ENCODE data around the gene EMILIN2. TPM values are rescaled to one million over a fixed set of nuclear protein-coding genes. Genes with fewer than 3 reads are reported as not detected.

The EMILIN2 gene
- total and polyA plus RNA-seq, 9 of the 15 experiments (the other 6 are each of a cell fraction or from before 2014, with no cell fraction given), result 0.01 to 0.40 (median 0.19) TPM

DNA sequence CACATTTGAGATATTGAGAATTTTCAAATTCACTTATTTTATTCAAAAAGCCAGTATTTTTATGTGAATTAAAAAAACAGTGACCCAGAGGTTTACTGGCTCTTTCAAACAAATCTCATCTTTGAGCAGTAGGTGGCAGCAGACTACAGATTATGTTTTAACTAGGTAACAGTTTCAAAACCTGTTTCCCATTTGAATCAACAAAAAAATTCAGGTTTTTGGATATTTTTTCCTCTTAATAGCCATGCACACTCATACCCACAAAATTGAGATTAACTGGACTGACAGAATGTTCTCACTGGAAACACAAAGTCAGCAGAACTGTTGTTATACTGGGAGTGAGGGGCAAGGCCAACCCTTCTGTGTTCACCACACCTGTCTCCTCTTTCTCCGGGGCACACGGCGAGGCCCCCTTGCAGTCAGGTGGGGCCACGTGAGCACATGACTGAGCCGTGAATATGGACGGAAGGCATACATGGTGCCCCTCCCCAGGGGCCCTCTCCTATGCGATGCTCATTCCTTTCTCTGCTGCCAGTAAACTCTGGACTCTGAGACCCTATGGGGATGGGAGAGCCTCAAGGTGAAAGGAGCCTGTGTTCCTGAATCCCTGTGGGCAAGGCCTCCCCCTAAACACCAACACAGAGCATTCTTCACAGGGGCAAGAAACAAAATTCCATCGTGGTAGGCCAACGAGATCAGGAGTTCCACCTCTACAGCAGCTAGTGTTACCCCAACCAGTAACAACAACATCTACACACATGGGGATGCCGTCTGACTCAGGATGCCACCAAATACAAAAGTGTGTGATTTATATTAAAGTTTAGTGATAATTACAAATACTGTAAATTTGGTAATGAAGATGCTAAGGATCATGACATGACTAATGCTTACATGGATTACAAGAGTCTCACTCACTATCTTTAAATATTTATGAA lies 85.7 kb downstream of the EMILIN2 start:
- in situ Hi-C loops (cut with MboI) (loop anchor here (5.0 to 25.0 kb wide), 4 partner anchors 132 to 1055 kb away; partner anchors contain the start of gene TGIF1), intact Hi-C loops (cut with micrococcal nuclease) (loop anchor here (1.0 to 2.0 kb wide), 5 partner anchors 53 to 314 kb away; no protein-coding TSS in a partner anchor)
- H3K4me3 ChIP-seq, result no peak overlapping the region
- no peaks in the 10 kb centered on the region for H3K9me1 ChIP-seq (ENCODE audit: control insufficient read depth, insufficient read depth, low read length)
- peak; percentile 59 to 77 (median 66) for DNase-seq (ENCODE audit: extremely low read depth in 1 of 4, low spot score in 3 of 4)
- H3K36me3 ChIP-seq (ENCODE audit: control insufficient read depth, insufficient read depth, low read length), result peaks cover 95% of the 10 kb centered on the region; the same call in 2 of the 3 replicates
- no peaks in the 10 kb centered on the region for H3K4me1 ChIP-seq (replicated peaks in 1 of 2; ENCODE audit: control insufficient read depth in 2 of 2, insufficient read depth in 2 of 2, low read length in 2 of 2)
- no peak overlapping the region for H2AFZ ChIP-seq (ENCODE audit: low read depth, low read length)
- peak; percentile 89 for FAIRE-seq
- H3K4me2 ChIP-seq (ENCODE audit: insufficient read depth, low read length), result no peak overlapping the region
- no peak overlapping the region for H3K27ac ChIP-seq (ENCODE audit: extremely low read depth, low read depth, low read length)
- no peaks in the 10 kb centered on the region for H3K9me3 ChIP-seq (replicated peaks; ENCODE audit: control insufficient read depth, insufficient read depth, low read depth, low read length)
- H3K79me2 ChIP-seq (ENCODE audit: control insufficient read depth, insufficient read depth, low read length), result no peaks in the 10 kb centered on the region
- H3K9ac ChIP-seq (ENCODE audit: insufficient read depth in 1 of 2, low read depth in 2 of 2, low read length in 2 of 2), result peak overlapping the region in 1 of 2 experiments; percentile 56; a peak in 1 of 4 replicates
- ChIA-PET CTCF (ENCODE audit: low intra/inter-chr PET ratio) (interaction anchor here (0.7 to 4.3 kb wide), 12 partner anchors 54 to 1063 kb away, joined by 3 to 64 read pairs (median 3); partner anchors contain the start of gene MYL12A), POLR2A (interaction anchor here (0.7 to 1.7 kb wide), 4 partner anchors 13 to 734 kb away, joined by 3 to 10 read pairs (median 4); partner anchors contain the start of gene MYL12A)
- H3K27me3 ChIP-seq (ENCODE audit: control insufficient read depth in 2 of 2, insufficient read depth in 2 of 2, low read length in 2 of 2), result no peaks in the 10 kb centered on the region
- no TSS peak for BruUV-seq (replicated peaks)
- no peaks in the 10 kb centered on the region; the same call in 1 of the 2 replicates for H4K20me1 ChIP-seq (replicated peaks; ENCODE audit: control insufficient read depth, insufficient read depth, low read length)
- WGBS (ENCODE audit: insufficient coverage, low coverage, missing lambda C conversion rate), result 61% methylated on average over 10 of the region's 10 CpGs
- peak; percentile 85 for ATAC-seq
- 0 out of 4 replicates have a peak, but pooled peaks of 1 of the 2 experiments have one; percentile 11 for TF ChIP-seq MAZ (CRISPR knock-in tag; conservative IDR thresholded peaks at IDR 0.05 in 1 of 2, IDR thresholded peaks at IDR 0.05 in 1 of 2)
- TF ChIP-seq, protein P1, sequence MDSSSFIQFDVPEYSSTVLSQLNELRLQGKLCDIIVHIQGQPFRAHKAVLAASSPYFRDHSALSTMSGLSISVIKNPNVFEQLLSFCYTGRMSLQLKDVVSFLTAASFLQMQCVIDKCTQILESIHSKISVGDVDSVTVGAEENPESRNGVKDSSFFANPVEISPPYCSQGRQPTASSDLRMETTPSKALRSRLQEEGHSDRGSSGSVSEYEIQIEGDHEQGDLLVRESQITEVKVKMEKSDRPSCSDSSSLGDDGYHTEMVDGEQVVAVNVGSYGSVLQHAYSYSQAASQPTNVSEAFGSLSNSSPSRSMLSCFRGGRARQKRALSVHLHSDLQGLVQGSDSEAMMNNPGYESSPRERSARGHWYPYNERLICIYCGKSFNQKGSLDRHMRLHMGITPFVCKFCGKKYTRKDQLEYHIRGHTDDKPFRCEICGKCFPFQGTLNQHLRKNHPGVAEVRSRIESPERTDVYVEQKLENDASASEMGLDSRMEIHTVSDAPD (CRISPR knock-in tag; IDR thresholded peaks at IDR 0.05), result no peak
- no peak for TF ChIP-seq ZNF140 (CRISPR knock-in tag; IDR thresholded peaks at IDR 0.05)
- TF ChIP-seq, protein P2, sequence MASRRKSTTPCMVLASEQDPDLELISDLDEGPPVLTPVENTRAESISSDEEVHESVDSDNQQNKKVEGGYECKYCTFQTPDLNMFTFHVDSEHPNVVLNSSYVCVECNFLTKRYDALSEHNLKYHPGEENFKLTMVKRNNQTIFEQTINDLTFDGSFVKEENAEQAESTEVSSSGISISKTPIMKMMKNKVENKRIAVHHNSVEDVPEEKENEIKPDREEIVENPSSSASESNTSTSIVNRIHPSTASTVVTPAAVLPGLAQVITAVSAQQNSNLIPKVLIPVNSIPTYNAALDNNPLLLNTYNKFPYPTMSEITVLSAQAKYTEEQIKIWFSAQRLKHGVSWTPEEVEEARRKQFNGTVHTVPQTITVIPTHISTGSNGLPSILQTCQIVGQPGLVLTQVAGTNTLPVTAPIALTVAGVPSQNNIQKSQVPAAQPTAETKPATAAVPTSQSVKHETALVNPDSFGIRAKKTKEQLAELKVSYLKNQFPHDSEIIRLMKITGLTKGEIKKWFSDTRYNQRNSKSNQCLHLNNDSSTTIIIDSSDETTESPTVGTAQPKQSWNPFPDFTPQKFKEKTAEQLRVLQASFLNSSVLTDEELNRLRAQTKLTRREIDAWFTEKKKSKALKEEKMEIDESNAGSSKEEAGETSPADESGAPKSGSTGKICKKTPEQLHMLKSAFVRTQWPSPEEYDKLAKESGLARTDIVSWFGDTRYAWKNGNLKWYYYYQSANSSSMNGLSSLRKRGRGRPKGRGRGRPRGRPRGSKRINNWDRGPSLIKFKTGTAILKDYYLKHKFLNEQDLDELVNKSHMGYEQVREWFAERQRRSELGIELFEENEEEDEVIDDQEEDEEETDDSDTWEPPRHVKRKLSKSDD (conservative IDR thresholded peaks at IDR 0.05; ENCODE audit: low read length), result no peak
- peak; percentile 54; the same call in 1 of the 2 replicates for TF ChIP-seq C11orf30 (IDR thresholded peaks at IDR 0.05; ENCODE audit: low read depth)
- no peak for TF ChIP-seq RAD51 (IDR thresholded peaks at IDR 0.05; ENCODE audit: borderline replicate concordance, low read depth)
- TF ChIP-seq ZNF232 (CRISPR knock-in tag; IDR thresholded peaks at IDR 0.05), result no peak
- TF ChIP-seq ILF3 (IDR thresholded peaks at IDR 0.05; ENCODE audit: borderline replicate concordance), result 0 out of 2 replicates have a peak, but pooled peaks have one; percentile 34
- TF ChIP-seq ZZZ3 (IDR thresholded peaks at IDR 0.05), result 0 out of 2 replicates have a peak, but pooled peaks have one; percentile 35
- TF ChIP-seq SMC3 (conservative IDR thresholded peaks at IDR 0.05; ENCODE audit: insufficient read depth, low read depth, low read length), result peak; percentile 77
- TF ChIP-seq ATF7 (IDR thresholded peaks at IDR 0.05), result 0 out of 2 replicates have a peak, but pooled peaks have one; percentile 19
